ENCODE data around the gene NEIL3.

DNA sequence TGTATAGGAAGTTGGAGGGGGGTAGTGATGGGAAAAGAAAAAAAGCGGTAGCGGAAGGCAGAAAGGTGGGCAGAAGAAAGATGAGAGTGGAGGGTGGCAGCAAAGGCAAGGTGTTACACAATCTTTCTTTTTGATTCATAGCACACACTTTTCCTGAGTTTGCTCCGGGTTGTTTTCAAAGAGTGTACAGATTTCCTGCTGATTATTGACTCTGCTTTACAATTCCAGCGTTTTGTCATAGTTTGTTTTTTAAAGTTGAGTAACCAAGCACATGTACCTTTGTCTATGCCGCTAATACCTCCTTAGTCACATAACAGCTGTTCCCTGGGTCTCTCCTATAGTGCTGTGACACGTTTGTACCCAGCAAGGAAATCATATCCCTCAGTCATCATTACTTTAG is 82.3 kb downstream of the NEIL3 start:
- no peak for TF ChIP-seq CTCF (IDR thresholded peaks at IDR 0.05)
- TF ChIP-seq POLR2AphosphoS5 (IDR thresholded peaks at IDR 0.05): no peak
- no peak for TF ChIP-seq POLR2A (IDR thresholded peaks at IDR 0.05; ENCODE audit: low read depth)

Data from esophagus muscularis mucosa (tissue), 3 donors.